ENCODE measurements around the gene NUP35. TPM values are rescaled to one million over a fixed set of nuclear protein-coding genes. Genes with fewer than 3 reads are reported as not detected.

Gene NUP35
- total RNA-seq, 2 experiments from 2014 or later = 25.6 to 28.8 TPM

GRCh38 chr2:183186766-183187165, 62.5 kb downstream of the NUP35 start:
- peaks cover 72% of the 10 kb centered on the region for H3K36me3 Mint-ChIP-seq (ENCODE audit: low read depth)
- no peak overlapping the region for H3K27ac Mint-ChIP-seq
- no peaks in the 10 kb centered on the region for H3K27me3 Mint-ChIP-seq (ENCODE audit: low read depth)
- DNase-seq = no peak
- peaks cover 7% of the 10 kb centered on the region for H3K4me1 Mint-ChIP-seq (ENCODE audit: low read depth)
- intact Hi-C loops (cut with micrococcal nuclease) = no loop called here
- H3K4me3 Mint-ChIP-seq = no peak overlapping the region
- peaks cover 5% of the 10 kb centered on the region for H3K9me3 Mint-ChIP-seq
- CTCF ChIA-PET = no interaction called here

GRCh38 chr2:183192343-183192742, 68.1 kb downstream of the NUP35 start:
- H3K4me1 Mint-ChIP-seq (ENCODE audit: low read depth) = peaks cover 2% of the 10 kb centered on the region
- no peak overlapping the region for H3K27ac Mint-ChIP-seq
- H3K27me3 Mint-ChIP-seq (ENCODE audit: low read depth) = no peaks in the 10 kb centered on the region
- no peaks in the 10 kb centered on the region for H3K9me3 Mint-ChIP-seq
- intact Hi-C loops (cut with micrococcal nuclease) = no loop called here
- CTCF ChIA-PET = no interaction called here
- peaks cover 51% of the 10 kb centered on the region for H3K36me3 Mint-ChIP-seq (ENCODE audit: low read depth)
- H3K4me3 Mint-ChIP-seq = no peak overlapping the region
- DNase-seq = no peak

- Mint-ChIP-seq H3K27me3 (ENCODE audit: low read depth) (no peaks in the 10 kb centered on the region), H3K4me3 (no peak overlapping the region), H3K36me3 (ENCODE audit: low read depth) (peaks cover 48% of the 10 kb centered on the region), H3K27ac (no peak overlapping the region), H3K9me3 (no peaks in the 10 kb centered on the region), H3K4me1 (ENCODE audit: low read depth) (peaks cover 2% of the 10 kb centered on the region)
- no peak for DNase-seq
- CTCF ChIA-PET = no interaction called here
- intact Hi-C loops (cut with micrococcal nuclease) = no loop called here
Observed at GRCh38 chr2:183193904-183194303, 69.7 kb downstream of the NUP35 start.

GRCh38 chr2:183195397-183195796, 71.2 kb downstream of the NUP35 start:
- no peak for DNase-seq
- Mint-ChIP-seq H3K27me3 (ENCODE audit: low read depth) (no peaks in the 10 kb centered on the region), H3K4me3 (no peak overlapping the region), H3K9me3 (no peaks in the 10 kb centered on the region), H3K27ac (no peak overlapping the region), H3K4me1 (ENCODE audit: low read depth) (peaks cover 2% of the 10 kb centered on the region), H3K36me3 (ENCODE audit: low read depth) (peaks cover 48% of the 10 kb centered on the region)
- intact Hi-C loops (cut with micrococcal nuclease) = no loop called here
- CTCF ChIA-PET = no interaction called here

- Mint-ChIP-seq H3K4me3 (no peak overlapping the region), H3K27ac (no peak overlapping the region), H3K27me3 (ENCODE audit: low read depth) (no peaks in the 10 kb centered on the region), H3K9me3 (no peaks in the 10 kb centered on the region), H3K4me1 (ENCODE audit: low read depth) (peaks cover 2% of the 10 kb centered on the region), H3K36me3 (ENCODE audit: low read depth) (peaks cover 46% of the 10 kb centered on the region)
- intact Hi-C loops (cut with micrococcal nuclease) = no loop called here
- CTCF ChIA-PET = no interaction called here
- no peak for DNase-seq
Observed at GRCh38 chr2:183195998-183196409, 71.8 kb downstream of the NUP35 start.

- H3K9me3 Mint-ChIP-seq = peaks cover 5% of the 10 kb centered on the region
Observed at GRCh38 chr2:183204397-183204796, 80.2 kb downstream of the NUP35 start.

GRCh38 chr2:183207110-183207509, 82.9 kb downstream of the NUP35 start:
- Mint-ChIP-seq H3K4me1 (ENCODE audit: low read depth) (no peaks in the 10 kb centered on the region), H3K27me3 (ENCODE audit: low read depth) (no peaks in the 10 kb centered on the region), H3K4me3 (no peak overlapping the region), H3K9me3 (peaks cover 9% of the 10 kb centered on the region), H3K27ac (no peak overlapping the region), H3K36me3 (ENCODE audit: low read depth) (peaks cover 21% of the 10 kb centered on the region)
- no peak for DNase-seq
- intact Hi-C loops (cut with micrococcal nuclease) = no loop called here
- CTCF ChIA-PET = no interaction called here

More at GRCh38 chr2:183204397-183204796, 80.2 kb downstream of the NUP35 start:
- Mint-ChIP-seq H3K4me3 (no peak overlapping the region), H3K36me3 (ENCODE audit: low read depth) (peaks cover 13% of the 10 kb centered on the region), H3K4me1 (ENCODE audit: low read depth) (no peaks in the 10 kb centered on the region), H3K27me3 (ENCODE audit: low read depth) (no peaks in the 10 kb centered on the region), H3K27ac (no peak overlapping the region)
- CTCF ChIA-PET = no interaction called here
- DNase-seq = no peak
- intact Hi-C loops (cut with micrococcal nuclease) = no loop called here

GRCh38 chr2:183209395-183210028, 85.3 kb downstream of the NUP35 start:
- Mint-ChIP-seq H3K36me3 (ENCODE audit: low read depth) (peaks cover 29% of the 10 kb centered on the region), H3K4me3 (no peak overlapping the region), H3K27ac (no peak overlapping the region), H3K9me3 (peaks cover 9% of the 10 kb centered on the region), H3K4me1 (ENCODE audit: low read depth) (peaks cover 6% of the 10 kb centered on the region), H3K27me3 (ENCODE audit: low read depth) (no peaks in the 10 kb centered on the region)
- CTCF ChIA-PET = no interaction called here
- intact Hi-C loops (cut with micrococcal nuclease) = no loop called here
- no peak for DNase-seq

Other genes starting within 250 kb of the NUP35 start
- 10 to 100 TPM; 10.6 to 11.9 TPM for gene NCKAP1, start 86.0 kb upstream of the NUP35 start, total RNA-seq
- 1 to 10 TPM; 5.0 to 6.0 TPM for gene DUSP19, start 45.7 kb upstream of the NUP35 start, total RNA-seq

Measured in activated naive CD4-positive, alpha-beta T cell treated with anti-CD3 and anti-CD28 coated beads for 36 hours (primary cell).